Measurements from ENCODE around the gene PDZK1IP1.

Gene PDZK1IP1

GRCh38 chr1:47214549-47214948, 24.7 kb upstream of the PDZK1IP1 start:
- no peak for DNase-seq (ENCODE audit: low read depth)
- H3K4me3 ChIP-seq (ENCODE audit: low read length): no peak overlapping the region
- no peak for TF ChIP-seq CTCF (conservative IDR thresholded peaks at IDR 0.05; ENCODE audit: low read depth, low read length)

GRCh38 chr1:47213230-47213963, 23.6 kb upstream of the PDZK1IP1 start:
- no peak for TF ChIP-seq CTCF (conservative IDR thresholded peaks at IDR 0.05; ENCODE audit: low read depth, low read length)
- no peak overlapping the region for H3K4me3 ChIP-seq (ENCODE audit: low read length)
- no peak for DNase-seq (ENCODE audit: low read depth)

GRCh38 chr1:47212636-47213229, 22.9 kb upstream of the PDZK1IP1 start:
- no peak for TF ChIP-seq CTCF (conservative IDR thresholded peaks at IDR 0.05; ENCODE audit: low read depth, low read length)
- DNase-seq (ENCODE audit: low read depth): no peak
- H3K4me3 ChIP-seq (ENCODE audit: low read length): no peak overlapping the region

GRCh38 chr1:47211796-47212269, 22.0 kb upstream of the PDZK1IP1 start:
- DNase-seq (ENCODE audit: low read depth): no peak

GRCh38 chr1:47210666-47211065, 20.8 kb upstream of the PDZK1IP1 start:
- no peak for DNase-seq (ENCODE audit: low read depth)
- TF ChIP-seq CTCF (conservative IDR thresholded peaks at IDR 0.05; ENCODE audit: low read depth, low read length): no peak
- H3K4me3 ChIP-seq (ENCODE audit: low read length): no peak overlapping the region

More at GRCh38 chr1:47211796-47212269, 22.0 kb upstream of the PDZK1IP1 start:
- no peak for TF ChIP-seq CTCF (conservative IDR thresholded peaks at IDR 0.05; ENCODE audit: low read depth, low read length)
- H3K4me3 ChIP-seq (ENCODE audit: low read length): no peak overlapping the region

GRCh38 chr1:47209725-47210325, 20.0 kb upstream of the PDZK1IP1 start:
- DNase-seq (ENCODE audit: low read depth): no peak
- TF ChIP-seq CTCF (conservative IDR thresholded peaks at IDR 0.05; ENCODE audit: low read depth, low read length): no peak
- no peak overlapping the region for H3K4me3 ChIP-seq (ENCODE audit: low read length)
